Islet precursor cell (in vitro differentiated cells): ENCODE data around the gene ERICH6.
"Not testable (repeated sequence)": the region's sequence is repeated elsewhere in the genome, so short reads cannot be mapped to it uniquely, and the experiment has no call there.

Experiments
- DNase-seq: peaks from one replicate; pipeline ENCODE4 v3.0.0-alpha.2; 2018

ERICH6 gene

GRCh38 chr3:150681057-150681456 is 22.7 kb downstream of the ERICH6 start:
- no peak for DNase-seq

DNA sequence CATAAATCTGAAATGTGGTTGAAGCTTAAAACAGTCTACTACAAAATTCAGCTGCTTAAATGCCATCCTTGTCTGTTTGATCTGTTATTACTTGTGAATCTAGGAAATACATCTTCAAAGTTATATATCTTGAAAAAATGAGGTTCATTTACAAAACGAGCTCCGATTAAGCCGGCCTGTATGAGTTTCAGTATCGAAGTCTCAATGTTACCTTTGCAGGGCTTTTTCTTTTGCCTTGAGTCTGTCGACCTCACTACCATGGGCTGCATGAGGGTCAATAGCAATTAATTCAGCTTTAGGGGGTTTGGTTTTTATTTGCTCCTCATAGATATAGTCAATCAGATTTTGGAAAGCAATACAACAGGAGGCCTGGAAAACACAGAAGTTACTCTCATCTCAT is 23.2 kb downstream of the ERICH6 start:
- no peak for DNase-seq

DNA sequence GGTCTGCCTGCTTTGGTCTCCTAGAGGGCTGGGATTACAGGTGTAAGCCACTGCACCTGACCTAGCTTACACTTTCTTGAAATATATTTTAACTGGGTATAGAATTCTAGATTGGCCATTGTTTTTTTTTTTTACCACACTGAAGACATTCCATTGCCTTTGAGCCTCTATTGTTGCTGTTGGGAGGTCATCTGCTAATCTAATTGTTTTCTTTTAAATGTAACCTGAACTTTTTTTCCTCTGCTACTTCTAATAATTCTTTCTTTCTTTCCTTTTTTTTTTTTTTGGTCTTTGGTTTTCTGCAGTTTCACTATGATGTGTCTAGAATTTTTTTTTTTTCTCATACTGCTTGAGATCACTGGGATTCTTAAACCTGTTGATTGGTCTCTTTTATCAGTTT is 28.1 kb downstream of the ERICH6 start:
- no peak for DNase-seq

DNA sequence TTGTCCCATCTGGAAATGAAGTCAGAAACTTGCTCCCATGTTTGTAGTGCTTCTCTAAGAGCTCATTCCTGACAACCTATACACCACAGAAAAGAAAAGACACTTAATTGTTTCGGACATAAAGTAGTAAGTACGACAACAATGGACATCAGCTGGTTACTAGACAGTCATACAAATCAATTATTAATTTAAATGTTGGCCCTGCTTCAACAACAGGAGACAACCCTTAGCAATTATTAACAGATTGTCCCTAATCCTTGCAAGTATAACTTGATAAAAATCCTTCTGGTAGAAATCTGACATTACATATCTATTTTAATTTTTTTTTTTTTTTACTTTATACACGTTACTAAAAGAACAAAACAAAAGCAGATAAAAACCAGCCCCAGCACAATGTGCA is 29.8 kb downstream of the ERICH6 start:
- no peak for DNase-seq

DNA sequence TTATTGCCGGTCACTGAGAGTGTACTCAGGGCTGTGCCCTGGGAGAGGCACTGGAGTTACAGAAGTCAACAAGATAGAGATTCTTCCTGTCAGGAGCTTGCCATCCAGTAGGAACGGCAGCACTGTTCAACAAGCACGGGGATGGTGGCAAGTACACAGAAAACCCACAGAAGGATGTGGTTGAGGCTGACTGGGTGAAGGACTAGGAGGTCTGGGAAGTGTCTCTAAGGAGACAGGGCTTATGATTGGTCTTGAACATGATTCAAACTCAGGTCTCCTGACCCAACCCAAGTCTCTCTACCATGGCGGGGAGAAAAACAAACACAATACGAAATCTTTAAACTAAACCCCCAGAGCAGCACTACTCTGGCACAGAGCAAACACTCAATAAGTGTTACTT is 37.6 kb downstream of the ERICH6 start:
- no peak for DNase-seq

- no peak for DNase-seq
These were observed 40.3 kb downstream of the ERICH6 start for GRCh38 chr3:150663461-150663860.

GRCh38 chr3:150662410-150663200 is 41.1 kb downstream of the ERICH6 start:
- no peak for DNase-seq

DNA sequence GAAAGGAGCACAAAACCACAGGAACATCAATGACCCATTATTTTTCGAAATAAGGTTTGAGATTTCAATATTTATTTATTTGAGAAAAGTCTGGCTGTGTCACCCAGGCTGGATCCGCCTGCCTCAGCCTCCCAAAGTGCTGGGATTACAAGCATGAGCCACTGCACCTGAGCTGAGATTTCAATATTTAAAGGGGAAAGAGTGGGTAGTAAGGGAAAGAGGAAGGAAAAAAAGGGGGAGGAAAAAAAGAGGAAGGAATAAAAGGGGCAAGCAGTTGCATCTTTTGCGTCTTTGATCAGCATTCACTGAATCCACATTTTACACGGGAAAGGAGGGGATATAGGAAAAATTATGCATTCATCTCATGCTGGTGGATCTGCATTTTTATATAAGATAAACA is 47.4 kb downstream of the ERICH6 start:
- no peak for DNase-seq

- no peak for DNase-seq
These were observed 50.6 kb downstream of the ERICH6 start for GRCh38 chr3:150653110-150653561.

DNA sequence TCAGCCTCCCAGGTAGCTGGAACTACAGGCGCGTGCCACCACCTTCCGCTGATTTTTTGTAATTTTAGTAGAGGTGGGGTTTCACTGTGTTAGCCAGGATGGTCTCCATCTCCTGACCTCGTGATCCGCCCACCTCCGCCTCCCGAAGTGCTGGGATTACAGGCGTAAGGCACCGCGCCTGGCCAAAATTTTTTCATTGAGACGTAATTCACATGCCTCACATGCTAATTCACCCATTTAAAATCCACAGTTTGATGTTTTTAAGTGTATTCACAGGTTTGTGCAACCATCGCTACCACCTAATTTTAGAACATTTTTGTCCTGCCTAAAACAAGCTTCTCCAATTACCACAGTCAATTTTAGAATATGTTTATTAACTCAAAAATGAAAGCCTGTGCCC is 63.5 kb downstream of the ERICH6 start:
- DNase-seq: no peak

GRCh38 chr3:150639262-150639661 is 64.5 kb downstream of the ERICH6 start:
- no peak for DNase-seq

DNA sequence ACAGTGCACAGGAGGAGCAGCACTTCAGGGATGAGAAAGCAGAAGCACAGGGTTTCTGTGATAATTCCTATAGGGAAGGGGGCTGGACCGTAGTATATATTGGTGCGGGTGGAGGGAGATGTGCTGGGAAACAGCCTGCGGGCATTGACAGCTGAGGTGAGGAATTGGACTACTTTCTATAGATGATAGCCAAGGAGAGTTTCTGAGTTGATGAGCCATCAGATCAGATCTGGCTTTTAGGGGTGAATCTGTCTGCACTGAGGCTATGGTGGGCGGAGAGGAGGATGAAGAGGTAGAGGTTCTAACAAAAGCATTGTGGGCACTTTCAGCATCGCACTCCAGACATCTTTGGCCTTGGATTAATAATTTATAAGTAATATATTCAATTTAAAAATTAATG is 67.5 kb downstream of the ERICH6 start:
- DNase-seq: no peak

GRCh38 chr3:150635526-150635925 is 68.2 kb downstream of the ERICH6 start:
- no peak for DNase-seq

- no peak for DNase-seq
These were observed 68.6 kb downstream of the ERICH6 start for GRCh38 chr3:150635076-150635475.

- DNase-seq: no peak
These were observed 72.1 kb downstream of the ERICH6 start for GRCh38 chr3:150631515-150632221.

GRCh38 chr3:150627557-150627956 is 76.2 kb downstream of the ERICH6 start:
- DNase-seq: no peak

DNA sequence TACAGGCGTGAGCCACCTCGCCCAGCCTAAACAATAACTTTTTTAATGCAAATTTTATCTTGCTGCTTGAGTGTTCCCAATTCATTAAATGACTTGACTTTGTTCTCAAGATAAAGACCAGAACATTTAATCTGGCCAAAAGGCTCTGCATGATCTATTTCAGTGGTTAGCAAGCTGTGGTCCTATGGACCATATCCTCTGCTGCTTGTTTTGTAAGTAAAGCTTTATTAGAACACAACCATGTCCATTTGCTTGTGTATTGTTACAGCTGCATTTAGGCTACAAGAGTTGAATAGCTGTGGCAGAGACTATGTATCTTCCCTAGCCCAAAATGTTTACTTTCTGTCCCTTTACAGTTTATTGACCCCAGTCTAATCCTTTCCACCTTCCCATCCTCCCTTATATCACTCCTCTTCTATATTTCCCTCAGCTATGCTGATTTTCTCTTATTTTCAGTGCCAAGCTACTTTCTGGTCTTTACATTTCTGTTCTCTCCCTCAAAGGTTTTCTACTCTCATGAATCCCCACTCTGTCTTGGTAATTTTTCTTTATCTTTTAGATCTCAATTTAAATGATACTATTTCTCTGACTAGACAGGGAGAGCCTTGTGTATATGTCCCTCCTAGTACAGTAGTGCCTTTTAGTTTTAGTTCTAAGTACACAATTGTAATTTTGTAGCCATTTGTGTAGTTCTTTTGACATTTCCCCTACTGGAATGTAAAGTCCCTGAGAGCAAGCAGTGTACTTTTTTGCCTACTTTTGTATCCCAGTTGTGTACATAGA is 77.4 kb downstream of the ERICH6 start:
- no peak for DNase-seq

GRCh38 chr3:150623945-150624344 is 79.8 kb downstream of the ERICH6 start:
- DNase-seq: no peak

- DNase-seq: not testable (repeated sequence)
These were observed 80.8 kb downstream of the ERICH6 start for GRCh38 chr3:150622955-150623354.

DNA sequence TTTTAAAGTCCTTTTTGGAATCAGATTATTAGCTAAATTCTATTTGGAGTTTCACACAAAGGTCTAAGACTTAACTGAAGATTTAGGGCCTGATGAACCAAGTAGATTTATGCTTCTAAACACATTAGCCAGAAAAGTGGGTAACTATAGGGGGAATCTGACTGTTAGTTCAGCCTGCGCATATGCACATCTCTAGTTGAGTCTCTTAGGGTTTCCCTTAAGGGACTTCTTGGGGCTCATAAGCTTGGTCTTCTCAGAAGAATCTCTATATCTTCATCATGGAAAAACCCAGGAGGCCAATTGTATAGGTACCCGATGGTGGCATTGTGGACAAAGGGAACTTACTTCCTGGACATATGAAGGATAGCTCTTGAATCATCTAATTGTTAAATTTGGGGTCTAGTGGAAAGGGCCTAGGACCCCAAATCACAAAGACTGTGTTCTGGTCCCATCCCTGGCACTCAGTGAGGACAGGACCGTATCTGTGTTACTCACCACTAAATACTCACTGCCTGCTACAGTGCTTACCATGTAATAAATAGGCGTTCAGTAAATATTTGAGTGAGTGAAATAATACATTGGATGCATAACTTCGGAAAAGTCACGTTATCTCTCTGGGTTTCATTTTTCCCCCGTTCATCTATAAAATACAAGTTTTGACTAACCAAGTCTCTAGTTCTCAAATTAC is 83.6 kb downstream of the ERICH6 start:
- DNase-seq: no peak

GRCh38 chr3:150613709-150614480 is 89.8 kb downstream of the ERICH6 start:
- DNase-seq: no peak

DNA sequence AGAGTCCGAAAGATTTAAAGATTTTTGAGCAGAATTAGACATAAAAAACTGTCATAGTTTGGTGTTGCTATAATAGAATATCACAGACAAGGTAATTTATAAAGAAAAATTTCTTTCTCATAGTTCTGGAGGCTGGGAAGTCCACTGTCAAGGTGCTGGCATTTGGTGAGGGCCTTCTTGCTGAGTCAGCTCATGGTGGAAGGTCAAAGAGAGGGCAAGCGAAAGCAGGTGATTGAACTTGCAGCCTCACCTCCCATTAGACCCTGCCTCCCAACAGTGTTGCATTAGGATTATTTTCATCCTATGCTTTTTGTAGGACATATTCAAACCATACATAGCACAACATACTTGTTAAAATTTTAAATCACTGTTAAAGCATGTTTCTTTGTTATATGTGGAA is 90.7 kb downstream of the ERICH6 start:
- DNase-seq: no peak
